Measurements from ENCODE around the gene CLDN7. TPM values are rescaled to one million over a fixed set of nuclear protein-coding genes. Genes with fewer than 3 reads are reported as not detected.

Gene CLDN7
- total RNA-seq, 1 experiment from 2014 or later = 286 TPM

DNA sequence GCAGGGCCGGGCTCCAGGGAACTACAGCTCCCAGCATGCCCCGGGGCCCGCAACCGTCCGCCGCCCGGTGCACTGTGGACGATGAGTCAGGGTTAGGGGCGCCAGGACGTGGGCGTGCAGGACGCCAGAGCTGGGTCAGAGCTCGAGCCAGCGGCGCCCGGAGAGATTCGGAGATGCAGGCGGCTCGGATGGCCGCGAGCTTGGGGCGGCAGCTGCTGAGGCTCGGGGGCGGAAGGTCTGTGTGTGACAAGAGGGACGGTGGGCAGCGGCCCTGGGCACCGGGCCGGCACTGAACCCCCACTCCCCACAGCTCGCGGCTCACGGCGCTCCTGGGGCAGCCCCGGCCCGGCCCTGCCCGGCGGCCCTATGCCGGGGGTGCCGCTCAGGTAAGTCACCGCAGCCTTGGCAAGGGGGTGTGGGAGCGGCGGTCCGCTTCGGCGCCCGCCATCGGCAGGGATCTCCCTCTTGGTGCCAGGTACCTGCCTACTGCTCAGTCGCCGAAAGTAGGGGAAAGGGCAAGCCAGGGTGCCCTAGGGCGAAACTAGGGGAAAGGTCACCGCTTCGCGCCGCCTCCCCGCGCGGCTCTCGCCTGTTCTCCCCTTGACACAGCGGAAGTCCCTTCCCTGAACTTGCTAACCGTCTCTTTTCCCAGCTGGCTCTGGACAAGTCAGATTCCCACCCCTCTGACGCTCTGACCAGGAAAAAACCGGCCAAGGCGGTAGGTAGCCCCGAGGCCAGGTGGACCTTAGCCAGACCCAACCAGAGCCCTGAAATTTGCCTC lies 42.3 kb downstream of the CLDN7 start, which contains the start of the genes ACADVL and DLG4:
Gene ACADVL, plus strand, starts transcription at position 127 of the 781 bp plus-strand sequence. Its CDS starts 47 bp downstream, at position 174.
Gene DLG4, minus strand, starts transcription at position 25 of the 781 bp plus-strand sequence.
- RAD21 ChIA-PET (ENCODE audit: low non-redundant PET in 1 of 2, low total read pairs in 2 of 2, uncharacterized antibody in 2 of 2, unreplicated experiment in 2 of 2) = interaction anchor here (0.7 to 1.2 kb wide), 4 partner anchors 18 to 77 kb away, joined by 3 to 7 read pairs (median 6); no protein-coding TSS in a partner anchor
- intact Hi-C loops (cut with micrococcal nuclease) = loop anchor here (2.0 kb wide), 1 partner anchor 77 kb away; no protein-coding TSS in a partner anchor

More for the DNA sequence above, 42.3 kb downstream of the CLDN7 start, which contains the start of the genes ACADVL and DLG4:
- Histone ChIP-seq H3K27me3 (ENCODE audit: insufficient read depth, low read length) (no peaks in the 10 kb centered on the region), H3K4me1 (ENCODE audit: control insufficient read depth in 1 of 2, insufficient read depth in 2 of 2, low read length in 2 of 2) (peaks cover 12 to 54% of the 10 kb centered on the region in 2 experiments; a peak in 3 of 4 replicates), H3K36me3 (ENCODE audit: control insufficient read depth in 1 of 2, insufficient read depth in 2 of 2, low read length in 2 of 2) (peaks cover 22 to 34% of the 10 kb centered on the region in 2 experiments; a peak in 3 of 4 replicates), H4K20me1 (ENCODE audit: insufficient read depth) (no peaks in the 10 kb centered on the region), H3K9me2 (ENCODE audit: insufficient read depth) (no peaks in the 10 kb centered on the region), H2AFZ (ENCODE audit: low read depth, low read length, poor library complexity, severe bottlenecking) (no peak within 1 kb of the TSS), H3K4me3 (replicated peaks in 1 of 2; ENCODE audit: low read depth in 1 of 2, low read length in 2 of 2) (peak within 1 kb of the TSS; percentile 69 to 75), H3K27ac (ENCODE audit: low read depth, low read length) (peak within 1 kb of the TSS; percentile 99), H3K4me2 (ENCODE audit: low read length) (peak within 1 kb of the TSS; percentile 96), H3K9ac (ENCODE audit: low read length) (peak within 1 kb of the TSS; percentile 95), H3K9me3 (ENCODE audit: control insufficient read depth in 1 of 2, insufficient read depth in 1 of 2, low read depth in 1 of 2, low read length in 2 of 2) (no peaks in the 10 kb centered on the region), H3K79me2 (ENCODE audit: insufficient read depth, low read length) (peaks cover 30% of the 10 kb centered on the region)
- TF ChIP-seq SIN3A (IDR thresholded peaks at IDR 0.05; ENCODE audit: low read depth) (peak; percentile 73; the same call in 1 of the 2 replicates), ATF3 (IDR thresholded peaks at IDR 0.05) (no peak), YY1 (IDR thresholded peaks at IDR 0.05; ENCODE audit: extremely low read depth, insufficient replicate concordance, low read depth, low read length) (peak; percentile 66), ZNF274 (IDR thresholded peaks at IDR 0.05; ENCODE audit: low read depth, low read length) (no peak), EZH2 (IDR thresholded peaks at IDR 0.05) (no peak), POLR2A (IDR thresholded peaks at IDR 0.05; ENCODE audit: borderline replicate concordance, extremely low read depth, insufficient read depth, insufficient read length) (peak; percentile 61), ZFX (IDR thresholded peaks at IDR 0.05) (peak; percentile 40; the same call in 1 of the 2 replicates), CBX3 (IDR thresholded peaks at IDR 0.05; ENCODE audit: low read depth) (no peak), POLR2AphosphoS5 (IDR thresholded peaks at IDR 0.05; ENCODE audit: low read depth, low read length) (peak; percentile 91), ELF1 (IDR thresholded peaks at IDR 0.05; ENCODE audit: borderline replicate concordance, low read depth) (no peak), SP1 (IDR thresholded peaks at IDR 0.05; ENCODE audit: low read depth) (peak; percentile 17; the same call in 1 of the 2 replicates), TCF7L2 (IDR thresholded peaks at IDR 0.05; ENCODE audit: borderline replicate concordance, extremely low read depth, insufficient read depth, insufficient read length) (no peak), EGR1 (IDR thresholded peaks at IDR 0.05; ENCODE audit: low read depth) (peak; percentile 99), FOSL1 (IDR thresholded peaks at IDR 0.05; ENCODE audit: low read depth) (no peak; the same call in none of the 2 replicates), RAD21 (IDR thresholded peaks at IDR 0.05; ENCODE audit: low read depth) (no peak), EZH2phosphoT487 (IDR thresholded peaks at IDR 0.05; ENCODE audit: borderline replicate concordance) (no peak)
- TF ChIP-seq, protein P1, sequence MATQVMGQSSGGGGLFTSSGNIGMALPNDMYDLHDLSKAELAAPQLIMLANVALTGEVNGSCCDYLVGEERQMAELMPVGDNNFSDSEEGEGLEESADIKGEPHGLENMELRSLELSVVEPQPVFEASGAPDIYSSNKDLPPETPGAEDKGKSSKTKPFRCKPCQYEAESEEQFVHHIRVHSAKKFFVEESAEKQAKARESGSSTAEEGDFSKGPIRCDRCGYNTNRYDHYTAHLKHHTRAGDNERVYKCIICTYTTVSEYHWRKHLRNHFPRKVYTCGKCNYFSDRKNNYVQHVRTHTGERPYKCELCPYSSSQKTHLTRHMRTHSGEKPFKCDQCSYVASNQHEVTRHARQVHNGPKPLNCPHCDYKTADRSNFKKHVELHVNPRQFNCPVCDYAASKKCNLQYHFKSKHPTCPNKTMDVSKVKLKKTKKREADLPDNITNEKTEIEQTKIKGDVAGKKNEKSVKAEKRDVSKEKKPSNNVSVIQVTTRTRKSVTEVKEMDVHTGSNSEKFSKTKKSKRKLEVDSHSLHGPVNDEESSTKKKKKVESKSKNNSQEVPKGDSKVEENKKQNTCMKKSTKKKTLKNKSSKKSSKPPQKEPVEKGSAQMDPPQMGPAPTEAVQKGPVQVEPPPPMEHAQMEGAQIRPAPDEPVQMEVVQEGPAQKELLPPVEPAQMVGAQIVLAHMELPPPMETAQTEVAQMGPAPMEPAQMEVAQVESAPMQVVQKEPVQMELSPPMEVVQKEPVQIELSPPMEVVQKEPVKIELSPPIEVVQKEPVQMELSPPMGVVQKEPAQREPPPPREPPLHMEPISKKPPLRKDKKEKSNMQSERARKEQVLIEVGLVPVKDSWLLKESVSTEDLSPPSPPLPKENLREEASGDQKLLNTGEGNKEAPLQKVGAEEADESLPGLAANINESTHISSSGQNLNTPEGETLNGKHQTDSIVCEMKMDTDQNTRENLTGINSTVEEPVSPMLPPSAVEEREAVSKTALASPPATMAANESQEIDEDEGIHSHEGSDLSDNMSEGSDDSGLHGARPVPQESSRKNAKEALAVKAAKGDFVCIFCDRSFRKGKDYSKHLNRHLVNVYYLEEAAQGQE (IDR thresholded peaks at IDR 0.05; ENCODE audit: low read depth) = no peak
- TF ChIP-seq, protein P2, sequence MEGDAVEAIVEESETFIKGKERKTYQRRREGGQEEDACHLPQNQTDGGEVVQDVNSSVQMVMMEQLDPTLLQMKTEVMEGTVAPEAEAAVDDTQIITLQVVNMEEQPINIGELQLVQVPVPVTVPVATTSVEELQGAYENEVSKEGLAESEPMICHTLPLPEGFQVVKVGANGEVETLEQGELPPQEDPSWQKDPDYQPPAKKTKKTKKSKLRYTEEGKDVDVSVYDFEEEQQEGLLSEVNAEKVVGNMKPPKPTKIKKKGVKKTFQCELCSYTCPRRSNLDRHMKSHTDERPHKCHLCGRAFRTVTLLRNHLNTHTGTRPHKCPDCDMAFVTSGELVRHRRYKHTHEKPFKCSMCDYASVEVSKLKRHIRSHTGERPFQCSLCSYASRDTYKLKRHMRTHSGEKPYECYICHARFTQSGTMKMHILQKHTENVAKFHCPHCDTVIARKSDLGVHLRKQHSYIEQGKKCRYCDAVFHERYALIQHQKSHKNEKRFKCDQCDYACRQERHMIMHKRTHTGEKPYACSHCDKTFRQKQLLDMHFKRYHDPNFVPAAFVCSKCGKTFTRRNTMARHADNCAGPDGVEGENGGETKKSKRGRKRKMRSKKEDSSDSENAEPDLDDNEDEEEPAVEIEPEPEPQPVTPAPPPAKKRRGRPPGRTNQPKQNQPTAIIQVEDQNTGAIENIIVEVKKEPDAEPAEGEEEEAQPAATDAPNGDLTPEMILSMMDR (IDR thresholded peaks at IDR 0.05 in 2 of 3, conservative IDR thresholded peaks at IDR 0.05 in 1 of 3; ENCODE audit: borderline replicate concordance in 1 of 3, insufficient read depth in 1 of 3, low read depth in 2 of 3, low read length in 2 of 3) = no peak
- TF ChIP-seq, protein P3, sequence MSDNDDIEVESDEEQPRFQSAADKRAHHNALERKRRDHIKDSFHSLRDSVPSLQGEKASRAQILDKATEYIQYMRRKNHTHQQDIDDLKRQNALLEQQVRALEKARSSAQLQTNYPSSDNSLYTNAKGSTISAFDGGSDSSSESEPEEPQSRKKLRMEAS (IDR thresholded peaks at IDR 0.05) = peak; percentile 17; the same call in 1 of the 2 replicates
- ChIA-PET CTCF (interaction anchor here (0.9 to 2.8 kb wide), 14 partner anchors 9 to 340 kb away, joined by 3 to 37 read pairs (median 5); partner anchors contain the start of genes GABARAP, NEURL4, PHF23 and SLC2A4), POLR2A (interaction anchor here (0.6 to 3.2 kb wide), 14 partner anchors 15 to 364 kb away, joined by 3 to 19 read pairs (median 8); partner anchors contain the start of genes DVL2, GABARAP, MPDU1 and PHF23)
- ATAC-seq (peak; percentile 71), DNase-seq (ENCODE audit: low read depth, low spot score) (no peak)
- BruUV-seq (replicated peaks) = no TSS peak

All from HCT116 (cell line).